Smooth muscle cell (in vitro differentiated cells): ENCODE measurements around the gene CROCC. TPM values are rescaled to one million over a fixed set of nuclear protein-coding genes. Genes with fewer than 3 reads are reported as not detected.

Source experiments
- DNase-seq: peaks from one replicate; lab custom pipeline; 2025; ENCODE audit not compliant: unreplicated experiment; lab: John Stamatoyannopoulos, UW
- H2AFZ ChIP-seq: fragments of 200-600 bp; sonication (generic); 2 replicates; pipeline ENCODE4 v1.6.0; 2016; ENCODE audit warnings: antibody characterized with exemption, low read depth, mild to moderate bottlenecking
- H3F3A ChIP-seq: fragments of 200-600 bp; sonication (generic); 2 replicates; pipeline ENCODE4 v1.6.0; 2017; ENCODE audit warnings: antibody characterized with exemption, low read depth
- H3K27ac ChIP-seq: fragments of 200-600 bp; sonication (generic); 2 replicates; pipeline ENCODE4 v1.5.1; 2016; ENCODE audit warnings: low read depth, mild to moderate bottlenecking
- H3K27me3 ChIP-seq: fragments of 200-600 bp; sonication (generic); 2 replicates; pipeline ENCODE4 v1.6.1; 2016; ENCODE audit warnings: low read depth, mild to moderate bottlenecking
- H3K36me3 ChIP-seq: fragments of 200-600 bp; sonication (generic); 2 replicates; pipeline ENCODE4 v1.5.1; 2016; ENCODE audit warnings: low read depth
- H3K4me1 ChIP-seq: fragments of 200-600 bp; sonication (generic); 2 replicates; pipeline ENCODE4 v1.5.1; 2016; ENCODE audit warnings: low read depth
- H3K4me2 ChIP-seq: fragments of 200-600 bp; sonication (generic); 2 replicates; pipeline ENCODE4 v1.6.0; 2016; ENCODE audit warnings: mild to moderate bottlenecking
- H3K4me3 ChIP-seq: fragments of 200-600 bp; sonication (generic); 2 replicates; pipeline ENCODE4 v1.5.1; 2016; ENCODE audit warnings: mild to moderate bottlenecking
- H3K79me2 ChIP-seq: fragments of 200-600 bp; sonication (generic); 2 replicates; pipeline ENCODE4 v1.6.0; 2016; ENCODE audit warnings: low read depth, mild to moderate bottlenecking
- H3K9ac ChIP-seq: fragments of 200-600 bp; sonication (generic); 2 replicates; pipeline ENCODE4 v1.6.0; 2016; ENCODE audit warnings: low read depth
- H3K9me3 ChIP-seq: fragments of 200-600 bp; sonication (generic); replicated peaks from 2 replicates; pipeline ENCODE4 v1.5.1; 2016; ENCODE audit warnings: low read depth
- H4K20me1 ChIP-seq: fragments of 200-600 bp; sonication (generic); 2 replicates; pipeline ENCODE4 v1.6.0; 2016; ENCODE audit warnings: low read depth
- CTCF ChIP-seq: fragments of 200-600 bp; sonication (generic); IDR thresholded peaks from 2 replicates; pipeline ENCODE4 v1.5.1; 2017; ENCODE audit warnings: borderline replicate concordance, mild to moderate bottlenecking, antibody characterized with exemption; ENCODE audit not compliant: insufficient read depth, poor library complexity, severe bottlenecking
- WGBS: methylation state at CpG from one replicate; pipeline ENCODE4 v1.1.7; 2016; ENCODE audit warnings: low lambda C conversion rate; 5-methylcytosine and 5-hydroxymethylcytosine counted together
- polyA plus RNA-seq: library from polyadenylated mRNA; unstranded; fragments of >200 nt; fragmentation: Nextera tagmentation; extraction: Ambion mirVana; gene quantifications from 2 replicates; pipeline ENCODE4 v1.2.1, GENCODE V29; 2016
- total RNA-seq: library from RNA; depleted of rRNA; stranded (reverse); fragments of >200 nt; gene quantifications from 2 replicates; pipeline ENCODE4 v1.2.3, GENCODE V29; 2014

The CROCC gene
- total and polyA plus RNA-seq, 2 experiments from 2014 or later, result 19.7 to 24.0 TPM

- no peaks in the 10 kb centered on the region for H3F3A ChIP-seq
- H3K27ac ChIP-seq, result no peak overlapping the region
- no peaks in the 10 kb centered on the region for H3K79me2 ChIP-seq
- H4K20me1 ChIP-seq, result no peaks in the 10 kb centered on the region
- no peak overlapping the region for H3K9ac ChIP-seq
- WGBS, result 96% methylated on average over 10 of the region's 10 CpGs
- no peaks in the 10 kb centered on the region for H3K9me3 ChIP-seq
- no peak overlapping the region for H3K4me2 ChIP-seq
- H2AFZ ChIP-seq, result no peak overlapping the region
- no peaks in the 10 kb centered on the region for H3K27me3 ChIP-seq
- TF ChIP-seq CTCF, result no peak
- no peaks in the 10 kb centered on the region for H3K4me1 ChIP-seq
- no peak for DNase-seq
- H3K36me3 ChIP-seq, result no peaks in the 10 kb centered on the region
- no peak overlapping the region for H3K4me3 ChIP-seq
These were observed 76.9 kb downstream of the CROCC start for GRCh38 chr1:16998589-16998988.

GRCh38 chr1:16999863-17000262, 78.1 kb downstream of the CROCC start:
- Histone ChIP-seq H3K36me3 (no peaks in the 10 kb centered on the region), H4K20me1 (peaks cover 8% of the 10 kb centered on the region), H3K4me2 (no peak overlapping the region), H3K27me3 (no peaks in the 10 kb centered on the region), H3K27ac (no peak overlapping the region), H3K9ac (no peak overlapping the region), H3K79me2 (no peaks in the 10 kb centered on the region), H3K9me3 (no peaks in the 10 kb centered on the region), H3K4me1 (no peaks in the 10 kb centered on the region), H3K4me3 (no peak overlapping the region), H2AFZ (no peak overlapping the region), H3F3A (no peaks in the 10 kb centered on the region)
- DNase-seq, result no peak
- TF ChIP-seq CTCF, result no peak
- 91% methylated on average over 8 of the region's 8 CpGs for WGBS

GRCh38 chr1:17001760-17002523, 80.2 kb downstream of the CROCC start:
- Histone ChIP-seq H3K27me3 (no peaks in the 10 kb centered on the region), H3K79me2 (no peaks in the 10 kb centered on the region), H4K20me1 (peaks cover 14% of the 10 kb centered on the region), H2AFZ (no peak overlapping the region), H3K4me2 (no peak overlapping the region), H3K4me3 (no peak overlapping the region), H3K9ac (no peak overlapping the region), H3F3A (no peaks in the 10 kb centered on the region), H3K27ac (no peak overlapping the region), H3K4me1 (no peaks in the 10 kb centered on the region), H3K9me3 (no peaks in the 10 kb centered on the region), H3K36me3 (no peaks in the 10 kb centered on the region)
- TF ChIP-seq CTCF, result no peak
- no peak for DNase-seq
- WGBS, result 97% methylated on average over 17 of the region's 19 CpGs

- no peaks in the 10 kb centered on the region for H3F3A ChIP-seq
- H3K4me1 ChIP-seq, result no peaks in the 10 kb centered on the region
- no peak overlapping the region for H3K9ac ChIP-seq
- no peak overlapping the region for H3K4me3 ChIP-seq
- H3K27me3 ChIP-seq, result no peaks in the 10 kb centered on the region
- no peak for DNase-seq
- no peaks in the 10 kb centered on the region for H3K79me2 ChIP-seq
- TF ChIP-seq CTCF, result no peak
- 97% methylated on average over 4 of the region's 4 CpGs for WGBS
- no peak overlapping the region for H3K4me2 ChIP-seq
- no peaks in the 10 kb centered on the region for H3K36me3 ChIP-seq
- no peak overlapping the region for H3K27ac ChIP-seq
- no peaks in the 10 kb centered on the region for H3K9me3 ChIP-seq
- H4K20me1 ChIP-seq, result peaks cover 18% of the 10 kb centered on the region
- no peak overlapping the region for H2AFZ ChIP-seq
These were observed 80.8 kb downstream of the CROCC start for GRCh38 chr1:17002524-17002902.
